H9 (cell line): ENCODE data around the gene TDRKH. TPM values are rescaled to one million over a fixed set of nuclear protein-coding genes. Genes with fewer than 3 reads are reported as not detected.

Source experiments
- DNase-seq: peaks from one replicate; pipeline ENCODE4 v3.0.0-alpha.2; 2017
- H2AFZ ChIP-seq: one replicate; pipeline ENCODE4 v1.6.1; 2013; ENCODE audit warnings: mild to moderate bottlenecking, low read length, control low read depth, moderate library complexity
- H2AK5ac ChIP-seq: 2 replicates; pipeline ENCODE4 v1.6.1; 2013; ENCODE audit warnings: low read length, control low read depth, mixed read lengths; ENCODE audit not compliant: insufficient read length
- H2BK120ac ChIP-seq: one replicate; pipeline ENCODE4 v1.6.1; 2013; ENCODE audit warnings: low read depth, mild to moderate bottlenecking, low read length, control low read depth, inconsistent platforms; ENCODE audit not compliant: poor library complexity, severe bottlenecking
- H2BK12ac ChIP-seq: 2 replicates; pipeline ENCODE4 v1.6.1; 2013; ENCODE audit warnings: low read length, control low read depth, mixed read lengths, low read depth; ENCODE audit not compliant: insufficient read length
- H2BK15ac ChIP-seq: 2 replicates; pipeline ENCODE4 v1.6.1; 2013; ENCODE audit warnings: low read depth, low read length, control low read depth
- H2BK20ac ChIP-seq: one replicate; pipeline ENCODE4 v1.6.1; 2013; ENCODE audit warnings: low read depth, mild to moderate bottlenecking, low read length, control low read depth, inconsistent platforms; ENCODE audit not compliant: poor library complexity, severe bottlenecking
- H2BK5ac ChIP-seq: 2 replicates; pipeline ENCODE4 v1.6.1; 2013; ENCODE audit warnings: low read length, control low read depth, mixed read lengths; ENCODE audit not compliant: insufficient read length
- H3K14ac ChIP-seq: 2 replicates; pipeline ENCODE4 v1.6.1; 2013; ENCODE audit warnings: low read length, control low read depth; ENCODE audit not compliant: insufficient read depth
- H3K18ac ChIP-seq: 2 replicates; pipeline ENCODE4 v1.6.1; 2013; ENCODE audit warnings: low read depth, mild to moderate bottlenecking, mixed read lengths, low read length, control low read depth; ENCODE audit not compliant: insufficient read length
- H3K23ac ChIP-seq: 2 replicates; pipeline ENCODE4 v1.6.1; 2013; ENCODE audit warnings: low read length, control low read depth, mixed read lengths, low read depth; ENCODE audit not compliant: insufficient read length
- H3K23me2 ChIP-seq: 2 replicates; pipeline ENCODE4 v1.6.1; 2013; ENCODE audit warnings: low read depth, mild to moderate bottlenecking, mixed read lengths, low read length, control low read depth; ENCODE audit not compliant: insufficient read length, poor library complexity, severe bottlenecking
- H3K27ac ChIP-seq: 2 replicates; pipeline ENCODE4 v1.5.1; 2013; ENCODE audit warnings: low read length, control low read depth, mixed read lengths, low read depth; ENCODE audit not compliant: insufficient read length
- H3K27me3 ChIP-seq: 2 replicates; pipeline ENCODE4 v1.6.1; 2013; ENCODE audit warnings: low read length, control low read depth, inconsistent platforms; ENCODE audit not compliant: insufficient read depth
- H3K4ac ChIP-seq: 2 replicates; pipeline ENCODE4 v1.6.1; 2013; ENCODE audit warnings: low read depth, mild to moderate bottlenecking, control low read depth, inconsistent platforms, low read length, moderate library complexity
- H3K4me1 ChIP-seq: 2 replicates; pipeline ENCODE4 v1.6.1; 2013; ENCODE audit warnings: low read length, control low read depth, inconsistent platforms; ENCODE audit not compliant: insufficient read depth
- H3K4me2 ChIP-seq: 2 replicates; pipeline ENCODE4 v1.6.1; 2013; ENCODE audit warnings: low read length, control low read depth, mixed read lengths; ENCODE audit not compliant: insufficient read length, insufficient read depth
- H3K56ac ChIP-seq: 2 replicates; pipeline ENCODE4 v1.6.1; 2013; ENCODE audit warnings: low read depth, mild to moderate bottlenecking, mixed read lengths, low read length, control low read depth; ENCODE audit not compliant: insufficient read length
- H3K79me1 ChIP-seq: 2 replicates; pipeline ENCODE4 v1.6.1; 2013; ENCODE audit warnings: low read depth, mild to moderate bottlenecking, moderate library complexity, low read length, control low read depth, inconsistent platforms; ENCODE audit not compliant: insufficient read depth, poor library complexity, severe bottlenecking
- H3K79me2 ChIP-seq: 2 replicates; pipeline ENCODE4 v1.6.1; 2013; ENCODE audit warnings: low read length, control low read depth, inconsistent platforms; ENCODE audit not compliant: insufficient read depth
- H3K9ac ChIP-seq: 2 replicates; pipeline ENCODE4 v1.6.1; 2013; ENCODE audit warnings: low read length, control low read depth, mixed read lengths; ENCODE audit not compliant: insufficient read length; ENCODE audit errors: extremely low read depth
- H3K9me3 ChIP-seq: one replicate; pipeline ENCODE4 v1.6.1; 2013; ENCODE audit warnings: low read depth, low read length, inconsistent platforms; ENCODE audit not compliant: control insufficient read depth
- H3T11ph ChIP-seq: one replicate; pipeline ENCODE4 v1.6.1; 2013; ENCODE audit warnings: mild to moderate bottlenecking, low read length, control low read depth, inconsistent platforms
- H4K20me1 ChIP-seq: one replicate; pipeline ENCODE4 v1.6.1; 2013; ENCODE audit not compliant: control insufficient read depth, insufficient read length, insufficient read depth
- H4K5ac ChIP-seq: 2 replicates; pipeline ENCODE4 v1.6.1; 2013; ENCODE audit warnings: low read depth, mild to moderate bottlenecking, mixed read lengths, low read length, control low read depth; ENCODE audit not compliant: insufficient read length
- H4K8ac ChIP-seq: replicated peaks from 2 replicates; pipeline ENCODE4 v1.6.1; 2013; ENCODE audit warnings: low read length, control low read depth, mixed read lengths, low read depth; ENCODE audit not compliant: insufficient read length
- H4K91ac ChIP-seq: 2 replicates; pipeline ENCODE4 v1.6.1; 2013; ENCODE audit warnings: low read depth, mild to moderate bottlenecking, moderate library complexity, mixed read lengths, low read length, control low read depth; ENCODE audit not compliant: insufficient read length
- H3K27ac Mint-ChIP-seq, 3 experiments: 2 replicates in 2 of 3; 3 replicates in 1 of 3; pipeline ENCODE4 v1.8.0; 2020 to 2021; ENCODE audit warnings: mixed read lengths in 3 of 3, mild to moderate bottlenecking in 1 of 3, moderate library complexity in 1 of 3
- H3K27me3 Mint-ChIP-seq: 2 replicates; pipeline ENCODE4 v1.8.0; 2021; ENCODE audit warnings: low read depth, mild to moderate bottlenecking, moderate library complexity, mixed read lengths
- H3K36me3 Mint-ChIP-seq, 3 experiments: 2 replicates in 2 of 3; 3 replicates in 1 of 3; pipeline ENCODE4 v1.8.0; 2020 to 2021; ENCODE audit warnings: low read depth in 3 of 3, mixed read lengths in 3 of 3; ENCODE audit not compliant: insufficient read depth in 1 of 3
- H3K4me1 Mint-ChIP-seq, 2 experiments: 2 replicates each; pipeline ENCODE4 v1.8.0; 2020; ENCODE audit warnings: mixed read lengths in 2 of 2
- H3K4me3 Mint-ChIP-seq, 2 experiments: 2 replicates in 1 of 2; 3 replicates in 1 of 2; pipeline ENCODE4 v1.8.0; 2020 to 2021; ENCODE audit warnings: mild to moderate bottlenecking in 2 of 2, mixed read lengths in 2 of 2, moderate library complexity in 1 of 2
- H3K9me3 Mint-ChIP-seq, 2 experiments: 2 replicates in 1 of 2; 3 replicates in 1 of 2; pipeline ENCODE4 v1.8.0; 2020; ENCODE audit warnings: mild to moderate bottlenecking in 2 of 2, mixed read lengths in 2 of 2, moderate library complexity in 1 of 2
- WGBS: extraction: QIAGEN DNeasy Blood & Tissue Kit; methylation state at CpG from one replicate; pipeline ENCODE4 v1.1.7; 2013; ENCODE audit warnings: missing lambda C conversion rate, low lambda C conversion rate, mixed read lengths; ENCODE audit not compliant: insufficient read length; ENCODE audit errors: extremely low coverage; 5-methylcytosine and 5-hydroxymethylcytosine counted together
- total RNA-seq: library from RNA; stranded (reverse); gene quantifications from 2 replicates; pipeline ENCODE4 v1.2.1, GENCODE V29; 2021
- TF ChIP-seq, protein P1 (sequence below): fragments of 200-600 bp; sonication (generic); conservative IDR thresholded peaks from 3 replicates; pipeline ENCODE4 v1.8.0; 2021; ENCODE audit warnings: antibody characterized with exemption, mild to moderate bottlenecking

TDRKH gene
- total RNA-seq, 1 experiment from 2014 or later: 24.0 TPM

DNA sequence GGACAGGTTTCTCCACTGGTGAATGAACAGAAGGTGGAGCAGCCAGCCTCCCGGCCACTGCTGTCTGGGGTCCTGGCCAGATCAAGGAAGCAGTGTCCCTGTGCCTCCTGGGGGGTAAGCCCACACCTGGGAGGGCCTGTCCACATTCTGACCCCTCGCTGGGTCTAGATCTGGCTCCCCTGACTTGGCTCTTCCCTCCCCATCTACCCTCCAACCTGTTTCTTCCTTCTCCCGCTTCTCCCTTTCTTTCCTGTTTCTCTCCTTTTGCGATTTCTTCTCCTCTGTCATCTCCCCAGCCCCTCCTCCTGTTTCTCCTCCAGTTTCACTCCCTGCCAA lies 40.9 kb upstream of the TDRKH start:
- Histone ChIP-seq H3K18ac (peak overlapping the region; percentile 40), H2BK15ac (no peak overlapping the region), H3K56ac (no peak overlapping the region), H2BK5ac (no peak overlapping the region), H4K5ac (no peak overlapping the region), H3K14ac (no peak overlapping the region; the same call in 1 of the 2 replicates), H2BK12ac (no peak overlapping the region), H3K79me2 (no peaks in the 10 kb centered on the region), H3K9ac (no peak overlapping the region), H3T11ph (no peak overlapping the region), H4K91ac (no peak overlapping the region), H3K23ac (no peak overlapping the region), H3K23me2 (no peaks in the 10 kb centered on the region), H3K4me1 (peaks cover 16% of the 10 kb centered on the region; the same call in 1 of the 2 replicates), H4K20me1 (no peaks in the 10 kb centered on the region), H3K4me2 (no peak overlapping the region), H3K9me3 (no peaks in the 10 kb centered on the region), H2BK20ac (no peak overlapping the region), H2AK5ac (no peak overlapping the region), H3K4ac (no peak overlapping the region; the same call in 1 of the 2 replicates), H2AFZ (no peak overlapping the region), H4K8ac (no peak overlapping the region), H2BK120ac (no peak overlapping the region), H3K27me3 (no peaks in the 10 kb centered on the region), H3K79me1 (no peaks in the 10 kb centered on the region), H3K27ac (no peak overlapping the region)
- TF ChIP-seq, protein P1, sequence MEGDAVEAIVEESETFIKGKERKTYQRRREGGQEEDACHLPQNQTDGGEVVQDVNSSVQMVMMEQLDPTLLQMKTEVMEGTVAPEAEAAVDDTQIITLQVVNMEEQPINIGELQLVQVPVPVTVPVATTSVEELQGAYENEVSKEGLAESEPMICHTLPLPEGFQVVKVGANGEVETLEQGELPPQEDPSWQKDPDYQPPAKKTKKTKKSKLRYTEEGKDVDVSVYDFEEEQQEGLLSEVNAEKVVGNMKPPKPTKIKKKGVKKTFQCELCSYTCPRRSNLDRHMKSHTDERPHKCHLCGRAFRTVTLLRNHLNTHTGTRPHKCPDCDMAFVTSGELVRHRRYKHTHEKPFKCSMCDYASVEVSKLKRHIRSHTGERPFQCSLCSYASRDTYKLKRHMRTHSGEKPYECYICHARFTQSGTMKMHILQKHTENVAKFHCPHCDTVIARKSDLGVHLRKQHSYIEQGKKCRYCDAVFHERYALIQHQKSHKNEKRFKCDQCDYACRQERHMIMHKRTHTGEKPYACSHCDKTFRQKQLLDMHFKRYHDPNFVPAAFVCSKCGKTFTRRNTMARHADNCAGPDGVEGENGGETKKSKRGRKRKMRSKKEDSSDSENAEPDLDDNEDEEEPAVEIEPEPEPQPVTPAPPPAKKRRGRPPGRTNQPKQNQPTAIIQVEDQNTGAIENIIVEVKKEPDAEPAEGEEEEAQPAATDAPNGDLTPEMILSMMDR: no peak
- Mint-ChIP-seq H3K9me3 (no peaks in the 10 kb centered on the region), H3K4me1 (peaks cover 32 to 40% of the 10 kb centered on the region in 2 experiments), H3K4me3 (peak overlapping the region in 1 of 2 experiments; percentile 19; a peak in 1 of 5 replicates), H3K27me3 (peaks cover 5% of the 10 kb centered on the region), H3K36me3 (no peaks in the 10 kb centered on the region), H3K27ac (no peak overlapping the region)
- no CpG with 5 or more reads among the region's 4 CpGs for WGBS
- DNase-seq: no peak
